OCI-LY1 (cell line): ENCODE measurements around the gene SNRK.

ENCODE experiments used
- H2AFZ ChIP-seq: fragments of 200-600 bp; sonication (generic), shearing (Covaris generic); 2 replicates; pipeline ENCODE4 v1.6.0; 2014; ENCODE audit warnings: antibody characterized with exemption, mild to moderate bottlenecking, low read length
- H3F3A ChIP-seq: fragments of 200-600 bp; sonication (generic), shearing (Covaris generic); 2 replicates; pipeline ENCODE4 v1.6.0; 2014; ENCODE audit warnings: mild to moderate bottlenecking, antibody characterized with exemption, low read length, moderate library complexity; ENCODE audit not compliant: insufficient read depth
- H3K27ac ChIP-seq: fragments of 200-600 bp; sonication (generic); 2 replicates; pipeline ENCODE4 v1.5.1; 2014; ENCODE audit warnings: low read length, mixed run types, mild to moderate bottlenecking, low read depth; ENCODE audit not compliant: poor library complexity, severe bottlenecking
- H3K27me3 ChIP-seq: fragments of 200-600 bp; sonication (generic); 2 replicates; pipeline ENCODE4 v1.6.0; 2014; ENCODE audit warnings: antibody characterized with exemption, mild to moderate bottlenecking, low read length, moderate library complexity; ENCODE audit not compliant: insufficient read depth
- H3K36me3 ChIP-seq: fragments of 200-600 bp; sonication (generic); 2 replicates; pipeline ENCODE4 v1.6.1; 2014; ENCODE audit warnings: mild to moderate bottlenecking, antibody characterized with exemption, low read length, moderate library complexity, mixed read lengths; ENCODE audit not compliant: insufficient read depth
- H3K4me1 ChIP-seq: fragments of 200-600 bp; sonication (generic); 2 replicates; pipeline ENCODE4 v1.5.1; 2014; ENCODE audit warnings: mild to moderate bottlenecking, low read length, moderate library complexity; ENCODE audit not compliant: insufficient read depth, severe bottlenecking
- H3K4me2 ChIP-seq: fragments of 200-600 bp; sonication (generic), shearing (Covaris generic); 2 replicates; pipeline ENCODE4 v1.6.1; 2014; ENCODE audit warnings: low read length
- H3K4me3 ChIP-seq: fragments of 200-600 bp; sonication (generic); 2 replicates; pipeline ENCODE4 v1.5.1; 2014; ENCODE audit warnings: low read length, low read depth, mild to moderate bottlenecking, mixed read lengths; ENCODE audit not compliant: poor library complexity, severe bottlenecking
- H3K79me2 ChIP-seq: fragments of 200-600 bp; shearing (Covaris generic); 2 replicates; pipeline ENCODE4 v1.6.1; 2016; ENCODE audit warnings: mixed run types, low read length, mixed read lengths; ENCODE audit not compliant: insufficient read depth
- H3K9ac ChIP-seq: fragments of 200-600 bp; sonication (generic), shearing (Covaris generic); 2 replicates; pipeline ENCODE4 v1.6.1; 2014; ENCODE audit warnings: mild to moderate bottlenecking, low read length, mixed read lengths
- H3K9me2 ChIP-seq: fragments of 200-600 bp; sonication (generic), shearing (Covaris generic); 2 replicates; pipeline ENCODE4 v1.6.1; 2014; ENCODE audit warnings: low read depth, mild to moderate bottlenecking, low read length, mixed read lengths
- H3K9me3 ChIP-seq: fragments of 200-600 bp; shearing (Covaris generic); 2 replicates; pipeline ENCODE4 v1.6.1; 2014; ENCODE audit warnings: low read length, mixed read lengths
- H4K20me1 ChIP-seq: fragments of 200-600 bp; sonication (generic), shearing (Covaris generic); 2 replicates; pipeline ENCODE4 v1.6.0; 2016; ENCODE audit warnings: mild to moderate bottlenecking, low read length; ENCODE audit not compliant: insufficient read depth
- EZH2 ChIP-seq: fragments of 200-600 bp; sonication (generic), shearing (Covaris generic); IDR thresholded peaks from 2 replicates; pipeline ENCODE4 v1.8.0; 2017; ENCODE audit warnings: borderline replicate concordance, mixed run types, mild to moderate bottlenecking, antibody characterized with exemption, low read length, moderate library complexity, mixed read lengths
- TF ChIP-seq, protein P1 (sequence below): fragments of 200-600 bp; sonication (generic), shearing (Covaris generic); IDR thresholded peaks from 2 replicates; pipeline ENCODE4 v1.5.1; 2017; ENCODE audit warnings: mild to moderate bottlenecking, antibody characterized with exemption, low read length, moderate library complexity, mixed read lengths

The SNRK gene

DNA sequence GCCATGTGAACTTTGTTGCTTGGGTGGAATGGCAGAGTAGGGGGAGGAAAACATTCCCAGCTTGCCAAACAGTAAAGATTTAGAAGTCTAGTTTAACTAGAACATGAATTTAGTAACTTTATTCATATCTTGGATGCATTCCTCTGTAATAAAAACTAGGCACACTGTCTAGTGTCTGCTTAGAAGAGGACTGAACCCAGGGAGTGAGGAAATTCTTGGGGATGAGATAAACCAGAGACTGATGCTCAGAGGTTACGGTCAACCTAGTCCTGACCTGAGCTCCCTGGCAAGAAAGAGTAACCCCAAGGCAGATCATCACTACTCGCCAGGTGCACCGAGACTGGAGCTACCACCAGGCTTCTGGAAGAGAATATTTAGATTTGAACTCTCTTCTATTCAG lies 58.2 kb downstream of the SNRK start:
- Histone ChIP-seq H3K27me3 (no peaks in the 10 kb centered on the region), H3K4me2 (no peak overlapping the region), H3K9me2 (no peaks in the 10 kb centered on the region), H3F3A (no peaks in the 10 kb centered on the region), H3K27ac (no peak overlapping the region), H3K4me1 (no peaks in the 10 kb centered on the region), H3K9ac (no peak overlapping the region), H2AFZ (no peak overlapping the region), H3K9me3 (no peaks in the 10 kb centered on the region), H4K20me1 (no peaks in the 10 kb centered on the region), H3K4me3 (no peak overlapping the region), H3K79me2 (no peaks in the 10 kb centered on the region), H3K36me3 (peaks cover 86% of the 10 kb centered on the region)
- no peak for TF ChIP-seq EZH2
- TF ChIP-seq, protein P1, sequence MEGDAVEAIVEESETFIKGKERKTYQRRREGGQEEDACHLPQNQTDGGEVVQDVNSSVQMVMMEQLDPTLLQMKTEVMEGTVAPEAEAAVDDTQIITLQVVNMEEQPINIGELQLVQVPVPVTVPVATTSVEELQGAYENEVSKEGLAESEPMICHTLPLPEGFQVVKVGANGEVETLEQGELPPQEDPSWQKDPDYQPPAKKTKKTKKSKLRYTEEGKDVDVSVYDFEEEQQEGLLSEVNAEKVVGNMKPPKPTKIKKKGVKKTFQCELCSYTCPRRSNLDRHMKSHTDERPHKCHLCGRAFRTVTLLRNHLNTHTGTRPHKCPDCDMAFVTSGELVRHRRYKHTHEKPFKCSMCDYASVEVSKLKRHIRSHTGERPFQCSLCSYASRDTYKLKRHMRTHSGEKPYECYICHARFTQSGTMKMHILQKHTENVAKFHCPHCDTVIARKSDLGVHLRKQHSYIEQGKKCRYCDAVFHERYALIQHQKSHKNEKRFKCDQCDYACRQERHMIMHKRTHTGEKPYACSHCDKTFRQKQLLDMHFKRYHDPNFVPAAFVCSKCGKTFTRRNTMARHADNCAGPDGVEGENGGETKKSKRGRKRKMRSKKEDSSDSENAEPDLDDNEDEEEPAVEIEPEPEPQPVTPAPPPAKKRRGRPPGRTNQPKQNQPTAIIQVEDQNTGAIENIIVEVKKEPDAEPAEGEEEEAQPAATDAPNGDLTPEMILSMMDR, result no peak

DNA sequence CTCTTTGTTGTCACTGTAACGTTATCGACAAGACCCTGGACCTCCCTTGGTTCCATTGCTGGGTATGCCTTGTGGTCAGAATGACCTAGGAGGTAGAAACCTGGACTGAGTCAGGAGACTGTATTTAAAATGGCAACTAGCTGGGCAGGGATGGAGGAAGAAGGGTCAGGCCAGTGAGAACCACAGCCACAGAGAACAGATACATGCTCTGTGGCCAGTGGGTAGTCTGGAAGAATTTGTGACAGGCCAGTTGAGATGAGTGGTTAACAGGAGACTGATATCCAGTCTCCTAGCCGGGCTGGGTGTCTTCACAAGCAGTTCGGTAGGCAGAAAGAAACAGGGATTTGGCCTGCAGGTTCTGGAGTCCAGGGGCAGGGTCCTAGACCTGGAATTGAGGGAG lies 58.9 kb downstream of the SNRK start:
- no peaks in the 10 kb centered on the region for H3F3A ChIP-seq
- no peak overlapping the region for H3K9ac ChIP-seq
- H3K27me3 ChIP-seq, result no peaks in the 10 kb centered on the region
- H3K4me2 ChIP-seq, result no peak overlapping the region
- H2AFZ ChIP-seq, result no peak overlapping the region
- H3K27ac ChIP-seq, result no peak overlapping the region
- no peaks in the 10 kb centered on the region for H3K4me1 ChIP-seq
- H3K4me3 ChIP-seq, result no peak overlapping the region
- no peaks in the 10 kb centered on the region for H3K79me2 ChIP-seq
- H3K9me2 ChIP-seq, result no peaks in the 10 kb centered on the region
- no peaks in the 10 kb centered on the region for H3K9me3 ChIP-seq
- peaks cover 87% of the 10 kb centered on the region for H3K36me3 ChIP-seq
- no peak for TF ChIP-seq EZH2
- TF ChIP-seq, protein P1, result no peak
- H4K20me1 ChIP-seq, result no peaks in the 10 kb centered on the region

DNA sequence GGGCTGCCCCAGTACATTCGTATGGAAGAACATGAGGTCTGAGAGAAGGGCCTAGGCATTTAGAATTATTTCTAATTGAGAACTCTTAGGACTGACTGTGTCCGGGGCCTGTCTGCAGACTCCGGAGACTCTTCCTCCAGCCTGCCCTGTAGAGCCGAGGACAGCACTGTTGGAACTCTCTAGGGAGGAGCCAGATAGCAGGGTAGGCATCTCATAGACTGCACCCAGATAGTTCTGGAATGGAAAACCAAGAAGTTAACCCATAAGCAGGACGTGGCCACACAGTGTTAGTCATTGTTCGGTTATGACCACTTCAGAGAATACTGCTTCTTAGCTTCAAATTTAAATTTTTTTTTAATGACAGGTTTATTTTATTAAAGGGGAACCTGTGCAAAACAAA lies 59.5 kb downstream of the SNRK start:
- Histone ChIP-seq H2AFZ (no peak overlapping the region), H3K4me1 (no peaks in the 10 kb centered on the region), H3K4me3 (no peak overlapping the region), H3K9me3 (no peaks in the 10 kb centered on the region), H3K79me2 (no peaks in the 10 kb centered on the region), H3K9me2 (no peaks in the 10 kb centered on the region), H4K20me1 (no peaks in the 10 kb centered on the region), H3K36me3 (peaks cover 86% of the 10 kb centered on the region), H3K27me3 (no peaks in the 10 kb centered on the region), H3K27ac (no peak overlapping the region), H3K4me2 (no peak overlapping the region), H3F3A (no peaks in the 10 kb centered on the region), H3K9ac (no peak overlapping the region)
- TF ChIP-seq EZH2, result no peak
- TF ChIP-seq, protein P1, result no peak
